Esophagus muscularis mucosa (tissue), 3 donors: ENCODE measurements around the gene LMAN2L.

Source experiments
- CTCF ChIP-seq, 3 experiments: fragments of 200-600 bp in 2 of 3; fragments of 450-650 bp in 1 of 3; sonication (generic) in 2 of 3; IDR thresholded peaks; one replicate each; pipeline ENCODE4 v1.5.1; 2017 to 2019; ENCODE audit warnings: antibody characterized with exemption in 3 of 3, mild to moderate bottlenecking in 2 of 3, moderate library complexity in 1 of 3
- POLR2A ChIP-seq: fragments of 450-650 bp; IDR thresholded peaks from one replicate; pipeline ENCODE4 v1.6.1; 2017; ENCODE audit warnings: antibody characterized with exemption, moderate library complexity, mild to moderate bottlenecking, low read depth

GRCh38 chr2:96663829-96664228 lies 76.0 kb downstream of the LMAN2L start:
- TF ChIP-seq CTCF (IDR thresholded peaks at IDR 0.05) (no peak), POLR2A (no peak)
